ENCODE data around the gene NXN. TPM values are rescaled to one million over a fixed set of nuclear protein-coding genes. Genes with fewer than 3 reads are reported as not detected.

The NXN gene
- total RNA-seq, 1 experiment from 2014 or later, result 48.4 TPM

GRCh38 chr17:1011138-1011537, 31.6 kb upstream of the NXN start:
- Histone ChIP-seq H3K4me1 (replicated peaks) (no peaks in the 10 kb centered on the region), H3K36me3 (peaks cover 21% of the 10 kb centered on the region), H3K27ac (no peak overlapping the region), H3K27me3 (replicated peaks) (no peaks in the 10 kb centered on the region), H3K9me3 (replicated peaks) (no peaks in the 10 kb centered on the region), H3K4me3 (no peak overlapping the region)
- no peak for DNase-seq (ENCODE audit: low read depth in 1 of 2, low spot score in 2 of 2)

- Histone ChIP-seq H3K36me3 (peaks cover 26% of the 10 kb centered on the region), H3K9me3 (replicated peaks) (no peaks in the 10 kb centered on the region), H3K27me3 (replicated peaks) (no peaks in the 10 kb centered on the region), H3K27ac (no peak overlapping the region), H3K4me3 (no peak overlapping the region), H3K4me1 (replicated peaks) (no peaks in the 10 kb centered on the region)
- no peak for DNase-seq (ENCODE audit: low read depth in 1 of 2, low spot score in 2 of 2)
Observed at GRCh38 chr17:1010586-1010985, 31.0 kb upstream of the NXN start.

GRCh38 chr17:1010086-1010450, 30.5 kb upstream of the NXN start:
- no peaks in the 10 kb centered on the region for H3K9me3 ChIP-seq (replicated peaks)
- no peaks in the 10 kb centered on the region for H3K4me1 ChIP-seq (replicated peaks)
- DNase-seq (ENCODE audit: low read depth in 1 of 2, low spot score in 2 of 2), result no peak
- no peak overlapping the region for H3K4me3 ChIP-seq
- no peaks in the 10 kb centered on the region for H3K27me3 ChIP-seq (replicated peaks)
- no peak overlapping the region for H3K27ac ChIP-seq
- peaks cover 30% of the 10 kb centered on the region for H3K36me3 ChIP-seq

GRCh38 chr17:1009229-1010085, 29.9 kb upstream of the NXN start:
- Histone ChIP-seq H3K9me3 (replicated peaks) (no peaks in the 10 kb centered on the region), H3K4me3 (no peak overlapping the region), H3K27me3 (replicated peaks) (no peaks in the 10 kb centered on the region), H3K27ac (no peak overlapping the region), H3K4me1 (replicated peaks) (no peaks in the 10 kb centered on the region), H3K36me3 (peaks cover 36% of the 10 kb centered on the region)
- no peak for DNase-seq (ENCODE audit: low read depth in 1 of 2, low spot score in 2 of 2)

GRCh38 chr17:1008008-1008761, 28.6 kb upstream of the NXN start:
- no peak for DNase-seq (ENCODE audit: low read depth in 1 of 2, low spot score in 2 of 2)
- no peak overlapping the region for H3K27ac ChIP-seq

GRCh38 chr17:1007310-1008007, 27.9 kb upstream of the NXN start:
- peaks cover 56% of the 10 kb centered on the region for H3K36me3 ChIP-seq
- H3K27ac ChIP-seq, result no peak overlapping the region
- H3K4me3 ChIP-seq, result no peak overlapping the region
- H3K4me1 ChIP-seq (replicated peaks), result peaks cover 12% of the 10 kb centered on the region
- no peaks in the 10 kb centered on the region for H3K27me3 ChIP-seq (replicated peaks)
- DNase-seq (ENCODE audit: low read depth in 1 of 2, low spot score in 2 of 2), result no peak
- no peaks in the 10 kb centered on the region for H3K9me3 ChIP-seq (replicated peaks)

More at GRCh38 chr17:1008008-1008761, 28.6 kb upstream of the NXN start:
- Histone ChIP-seq H3K4me1 (replicated peaks) (peaks cover 4% of the 10 kb centered on the region), H3K9me3 (replicated peaks) (no peaks in the 10 kb centered on the region), H3K4me3 (no peak overlapping the region), H3K27me3 (replicated peaks) (no peaks in the 10 kb centered on the region), H3K36me3 (peaks cover 49% of the 10 kb centered on the region)

GRCh38 chr17:1006054-1006453, 26.5 kb upstream of the NXN start:
- H3K4me3 ChIP-seq, result no peak overlapping the region
- H3K4me1 ChIP-seq (replicated peaks), result peaks cover 26% of the 10 kb centered on the region
- no peak overlapping the region for H3K27ac ChIP-seq
- no peaks in the 10 kb centered on the region for H3K27me3 ChIP-seq (replicated peaks)
- H3K36me3 ChIP-seq, result peaks cover 68% of the 10 kb centered on the region
- DNase-seq (ENCODE audit: low read depth in 1 of 2, low spot score in 2 of 2), result no peak
- H3K9me3 ChIP-seq (replicated peaks), result no peaks in the 10 kb centered on the region

GRCh38 chr17:1005361-1005946, 25.9 kb upstream of the NXN start:
- Histone ChIP-seq H3K27ac (no peak overlapping the region), H3K27me3 (replicated peaks) (no peaks in the 10 kb centered on the region), H3K36me3 (peaks cover 74% of the 10 kb centered on the region), H3K4me1 (replicated peaks) (peaks cover 32% of the 10 kb centered on the region), H3K9me3 (replicated peaks) (no peaks in the 10 kb centered on the region), H3K4me3 (no peak overlapping the region)
- no peak for DNase-seq (ENCODE audit: low read depth in 1 of 2, low spot score in 2 of 2)

GRCh38 chr17:1004769-1005295, 25.3 kb upstream of the NXN start:
- H3K27ac ChIP-seq, result no peak overlapping the region
- peaks cover 73% of the 10 kb centered on the region for H3K36me3 ChIP-seq
- no peak overlapping the region for H3K4me3 ChIP-seq
- H3K4me1 ChIP-seq (replicated peaks), result peaks cover 34% of the 10 kb centered on the region
- H3K9me3 ChIP-seq (replicated peaks), result no peaks in the 10 kb centered on the region
- H3K27me3 ChIP-seq (replicated peaks), result no peaks in the 10 kb centered on the region
- DNase-seq (ENCODE audit: low read depth in 1 of 2, low spot score in 2 of 2), result no peak

- H3K36me3 ChIP-seq, result peaks cover 75% of the 10 kb centered on the region
- H3K4me3 ChIP-seq, result no peak overlapping the region
- H3K27me3 ChIP-seq (replicated peaks), result no peaks in the 10 kb centered on the region
- no peak for DNase-seq (ENCODE audit: low read depth in 1 of 2, low spot score in 2 of 2)
- H3K9me3 ChIP-seq (replicated peaks), result no peaks in the 10 kb centered on the region
- peaks cover 34% of the 10 kb centered on the region for H3K4me1 ChIP-seq (replicated peaks)
- H3K27ac ChIP-seq, result no peak overlapping the region
Observed at GRCh38 chr17:1003972-1004768, 24.6 kb upstream of the NXN start.

- no peak for DNase-seq (ENCODE audit: low read depth in 1 of 2, low spot score in 2 of 2)
- Histone ChIP-seq H3K27me3 (replicated peaks) (no peaks in the 10 kb centered on the region), H3K27ac (no peak overlapping the region), H3K4me1 (replicated peaks) (peaks cover 34% of the 10 kb centered on the region), H3K4me3 (no peak overlapping the region), H3K36me3 (peaks cover 80% of the 10 kb centered on the region), H3K9me3 (replicated peaks) (no peaks in the 10 kb centered on the region)
Observed at GRCh38 chr17:1003633-1003971, 24.0 kb upstream of the NXN start.

- Histone ChIP-seq H3K27me3 (replicated peaks) (no peaks in the 10 kb centered on the region), H3K4me3 (no peak overlapping the region), H3K36me3 (peaks cover 83% of the 10 kb centered on the region), H3K4me1 (replicated peaks) (peaks cover 37% of the 10 kb centered on the region), H3K27ac (no peak overlapping the region), H3K9me3 (replicated peaks) (no peaks in the 10 kb centered on the region)
- DNase-seq (ENCODE audit: low read depth in 1 of 2, low spot score in 2 of 2), result peak in 1 of 2 experiments; percentile 34
Observed at GRCh38 chr17:1002771-1003555, 23.4 kb upstream of the NXN start.
